Stimulated activated naive B cell treated with anti-CD40 and anti-IgM and Interleukin-4, amounts not matched to agents 10 μg/mL and 1 μg/mL and 100 μg/mL, for 72 hours (primary cell): ENCODE data around the gene GNA12.

Experiments
- ATAC-seq, 2 donors: fragments of 150-1000 bp; cut with Tn5 transposase; replicated peaks; 2 replicates each; pipeline ENCODE4 v1.10.0; 2021; ENCODE audit warnings: moderate library complexity in 1 of 2
- DNase-seq: peaks from one replicate; pipeline ENCODE4 v3.0.0; 2021
- H3K27ac Mint-ChIP-seq: one replicate; pipeline ENCODE4 v1.8.0; 2022; ENCODE audit warnings: mild to moderate bottlenecking, mixed read lengths
- H3K27me3 Mint-ChIP-seq, 2 donors: one replicate each; pipeline ENCODE4 v1.8.0; 2022; ENCODE audit warnings: mixed read lengths in 2 of 2
- H3K36me3 Mint-ChIP-seq, 2 donors: one replicate each; pipeline ENCODE4 v1.8.0; 2022; ENCODE audit warnings: mixed read lengths in 2 of 2, mild to moderate bottlenecking in 1 of 2
- H3K4me1 Mint-ChIP-seq, 2 donors: one replicate each; pipeline ENCODE4 v1.8.0; 2022; ENCODE audit warnings: mixed read lengths in 2 of 2, mild to moderate bottlenecking in 1 of 2
- H3K4me3 Mint-ChIP-seq, 2 donors: one replicate each; pipeline ENCODE4 v1.8.0; 2022; ENCODE audit warnings: mild to moderate bottlenecking in 2 of 2, mixed read lengths in 2 of 2, moderate library complexity in 1 of 2
- H3K9me3 Mint-ChIP-seq, 2 donors: one replicate each; pipeline ENCODE4 v1.8.0; 2022; ENCODE audit warnings: mixed read lengths in 2 of 2, mild to moderate bottlenecking in 1 of 2

The GNA12 gene

DNA sequence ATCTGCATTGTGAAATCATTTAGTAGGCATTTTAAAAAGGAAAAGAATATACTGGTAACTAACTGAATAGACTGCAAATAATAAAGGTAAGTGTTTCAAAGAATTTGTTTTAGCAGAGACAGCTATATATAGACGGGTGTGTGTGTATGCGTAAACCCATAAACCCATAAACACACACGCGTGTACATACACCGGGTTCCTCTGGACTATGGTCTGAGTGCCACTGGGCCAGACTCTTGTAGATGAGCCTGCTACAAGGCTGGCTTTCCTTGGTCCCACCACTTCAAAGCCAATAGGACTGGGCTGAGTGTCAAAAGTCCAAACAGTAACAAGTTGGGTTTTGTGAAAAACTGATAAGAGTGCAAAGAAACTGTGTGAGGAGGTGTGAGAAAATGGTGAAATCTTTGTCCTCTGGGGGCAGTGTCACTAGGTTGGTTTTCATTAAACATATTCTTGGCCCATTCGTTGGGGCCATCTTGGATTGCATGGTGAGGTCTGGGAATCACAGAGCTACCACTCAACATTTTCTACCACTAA is 39.8 kb downstream of the GNA12 start:
- Mint-ChIP-seq H3K4me1 (peaks cover 51 to 72% of the 10 kb centered on the region in 2 donors), H3K36me3 (peaks cover 21 to 30% of the 10 kb centered on the region in 2 donors), H3K4me3 (no peak overlapping the region), H3K27ac (no peak overlapping the region), H3K27me3 (no peaks in the 10 kb centered on the region), H3K9me3 (peaks cover 0 to 2% of the 10 kb centered on the region in 2 donors)
- DNase-seq (no peak), ATAC-seq (no peak)

- H3K4me3 Mint-ChIP-seq, result no peak overlapping the region
- H3K9me3 Mint-ChIP-seq, result peaks cover 0 to 2% of the 10 kb centered on the region in 2 donors
- H3K27me3 Mint-ChIP-seq, result no peaks in the 10 kb centered on the region
- peaks cover 50 to 72% of the 10 kb centered on the region in 2 donors for H3K4me1 Mint-ChIP-seq
- DNase-seq (no peak), ATAC-seq (no peak)
- H3K27ac Mint-ChIP-seq, result no peak overlapping the region
- H3K36me3 Mint-ChIP-seq, result peaks cover 21 to 25% of the 10 kb centered on the region in 2 donors
Measured at GRCh38 chr7:2803755-2804154, 40.4 kb downstream of the GNA12 start.

GRCh38 chr7:2803342-2803692 is 40.8 kb downstream of the GNA12 start:
- no peak for ATAC-seq
- DNase-seq, result no peak
- Mint-ChIP-seq H3K4me1 (peaks cover 47 to 72% of the 10 kb centered on the region in 2 donors), H3K27me3 (no peaks in the 10 kb centered on the region), H3K36me3 (peaks cover 18 to 22% of the 10 kb centered on the region in 2 donors), H3K9me3 (peaks cover 0 to 2% of the 10 kb centered on the region in 2 donors), H3K4me3 (no peak overlapping the region), H3K27ac (no peak overlapping the region)

- Mint-ChIP-seq H3K4me1 (peaks cover 47 to 72% of the 10 kb centered on the region in 2 donors), H3K4me3 (no peak overlapping the region), H3K36me3 (peaks cover 18 to 23% of the 10 kb centered on the region in 2 donors), H3K9me3 (peaks cover 0 to 2% of the 10 kb centered on the region in 2 donors), H3K27me3 (no peaks in the 10 kb centered on the region), H3K27ac (peak overlapping the region; percentile 31)
- ATAC-seq, result no peak
- DNase-seq, result no peak
Measured at GRCh38 chr7:2802504-2803341, 41.4 kb downstream of the GNA12 start.

- Mint-ChIP-seq H3K9me3 (peaks cover 0 to 2% of the 10 kb centered on the region in 2 donors), H3K4me1 (peaks cover 52 to 74% of the 10 kb centered on the region in 2 donors), H3K27ac (no peak overlapping the region), H3K27me3 (no peaks in the 10 kb centered on the region), H3K36me3 (peaks cover 18 to 28% of the 10 kb centered on the region in 2 donors), H3K4me3 (no peak overlapping the region)
- no peak for DNase-seq
- ATAC-seq, result no peak
Measured at GRCh38 chr7:2802101-2802500, 42.0 kb downstream of the GNA12 start.

GRCh38 chr7:2800931-2801688 is 43.0 kb downstream of the GNA12 start:
- peak overlapping the region; percentile 87 for H3K27ac Mint-ChIP-seq
- peak overlapping the region; percentile 63 to 65 for H3K4me3 Mint-ChIP-seq
- no peaks in the 10 kb centered on the region for H3K27me3 Mint-ChIP-seq
- peaks cover 54 to 78% of the 10 kb centered on the region in 2 donors for H3K4me1 Mint-ChIP-seq
- ATAC-seq (peak; percentile 59 to 69), DNase-seq (no peak)
- peaks cover 18 to 28% of the 10 kb centered on the region in 2 donors for H3K36me3 Mint-ChIP-seq
- H3K9me3 Mint-ChIP-seq, result peaks cover 0 to 2% of the 10 kb centered on the region in 2 donors

DNA sequence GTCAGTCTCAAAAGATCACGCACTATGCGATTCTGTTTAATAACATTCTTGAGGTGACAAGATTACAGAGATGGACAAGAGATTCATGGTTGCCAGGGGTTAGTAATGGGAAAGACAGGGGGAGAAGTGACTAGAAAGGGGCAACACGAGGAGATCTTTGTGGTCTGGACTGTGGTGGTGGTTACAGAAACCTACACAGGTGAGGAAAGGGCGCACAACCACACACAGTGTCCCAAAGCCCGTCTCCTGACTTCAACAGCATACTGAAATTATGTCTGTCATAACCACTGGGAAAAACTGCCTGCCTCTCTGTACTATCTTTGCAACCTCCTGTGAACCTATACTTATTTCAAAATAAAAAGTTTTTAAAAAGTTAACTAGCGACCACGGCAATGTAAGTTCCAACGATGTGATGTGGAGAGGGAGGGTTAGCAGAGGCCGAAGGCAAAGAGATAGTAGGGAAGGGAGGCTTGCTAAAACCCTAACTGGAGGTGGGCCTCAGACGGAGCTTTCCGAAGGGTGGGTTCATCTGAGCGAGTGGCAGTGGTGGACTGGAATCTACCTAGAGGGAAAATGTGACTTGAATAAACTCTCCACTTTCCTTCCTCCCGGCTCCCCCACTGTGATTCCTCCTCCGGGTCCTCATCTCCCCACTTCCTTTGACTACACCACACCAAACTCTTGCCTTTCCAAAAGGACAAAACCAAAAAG is 43.7 kb downstream of the GNA12 start:
- H3K4me1 Mint-ChIP-seq, result peaks cover 53 to 80% of the 10 kb centered on the region in 2 donors
- ATAC-seq, result peak; percentile 37 to 62

GRCh38 chr7:2799253-2799652 is 44.9 kb downstream of the GNA12 start:
- Mint-ChIP-seq H3K27me3 (no peaks in the 10 kb centered on the region), H3K36me3 (peaks cover 26 to 33% of the 10 kb centered on the region in 2 donors), H3K4me3 (peak overlapping the region; percentile 31 to 46), H3K4me1 (peaks cover 49 to 78% of the 10 kb centered on the region in 2 donors), H3K27ac (peak overlapping the region; percentile 79), H3K9me3 (peaks cover 0 to 2% of the 10 kb centered on the region in 2 donors)
- DNase-seq, result no peak
- ATAC-seq, result peak in 1 of 2 donors; percentile 32

More for the DNA sequence above, 43.7 kb downstream of the GNA12 start:
- H3K27me3 Mint-ChIP-seq, result no peaks in the 10 kb centered on the region
- H3K27ac Mint-ChIP-seq, result peak overlapping the region; percentile 87
- peak overlapping the region; percentile 63 to 65 for H3K4me3 Mint-ChIP-seq
- H3K9me3 Mint-ChIP-seq, result peaks cover 0 to 2% of the 10 kb centered on the region in 2 donors
- H3K36me3 Mint-ChIP-seq, result peaks cover 18 to 28% of the 10 kb centered on the region in 2 donors
- DNase-seq, result no peak

DNA sequence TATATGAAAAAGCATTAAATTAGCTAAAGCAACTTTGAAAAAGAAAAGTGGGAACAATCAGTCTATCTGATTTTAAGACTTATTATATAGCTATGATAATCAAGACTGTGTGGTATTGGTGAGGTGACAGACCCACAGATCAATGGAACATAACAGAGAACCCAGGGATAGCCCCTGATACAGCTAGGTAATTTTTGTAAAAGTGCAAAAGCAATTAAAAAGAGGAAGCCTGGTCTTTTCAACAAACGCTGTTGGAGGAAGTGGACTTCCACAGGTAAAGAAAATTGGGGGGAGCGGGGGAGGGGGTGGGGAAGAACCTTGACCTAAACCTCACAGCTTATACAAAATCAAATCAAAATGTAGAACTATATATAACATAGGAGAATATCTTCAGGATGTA is 45.4 kb downstream of the GNA12 start:
- Mint-ChIP-seq H3K4me1 (peaks cover 44 to 72% of the 10 kb centered on the region in 2 donors), H3K9me3 (peaks cover 0 to 2% of the 10 kb centered on the region in 2 donors), H3K4me3 (no peak overlapping the region), H3K27me3 (no peaks in the 10 kb centered on the region), H3K36me3 (peaks cover 29 to 34% of the 10 kb centered on the region in 2 donors), H3K27ac (no peak overlapping the region)
- DNase-seq (no peak), ATAC-seq (peak; percentile 82 to 83)

GRCh38 chr7:2796358-2797352 is 47.5 kb downstream of the GNA12 start:
- H3K27ac Mint-ChIP-seq, result peak overlapping the region; percentile 71
- peaks cover 37 to 46% of the 10 kb centered on the region in 2 donors for H3K36me3 Mint-ChIP-seq
- H3K27me3 Mint-ChIP-seq, result no peaks in the 10 kb centered on the region
- peaks cover 40 to 54% of the 10 kb centered on the region in 2 donors for H3K4me1 Mint-ChIP-seq
- no peak overlapping the region for H3K4me3 Mint-ChIP-seq
- no peak for DNase-seq
- H3K9me3 Mint-ChIP-seq, result no peaks in the 10 kb centered on the region
- no peak for ATAC-seq

- Mint-ChIP-seq H3K4me3 (no peak overlapping the region), H3K27me3 (no peaks in the 10 kb centered on the region), H3K4me1 (peaks cover 32 to 46% of the 10 kb centered on the region in 2 donors), H3K9me3 (no peaks in the 10 kb centered on the region), H3K27ac (no peak overlapping the region), H3K36me3 (peaks cover 38 to 48% of the 10 kb centered on the region in 2 donors)
- DNase-seq, result no peak
- no peak for ATAC-seq
Measured at GRCh38 chr7:2795906-2796305, 48.2 kb downstream of the GNA12 start.

DNA sequence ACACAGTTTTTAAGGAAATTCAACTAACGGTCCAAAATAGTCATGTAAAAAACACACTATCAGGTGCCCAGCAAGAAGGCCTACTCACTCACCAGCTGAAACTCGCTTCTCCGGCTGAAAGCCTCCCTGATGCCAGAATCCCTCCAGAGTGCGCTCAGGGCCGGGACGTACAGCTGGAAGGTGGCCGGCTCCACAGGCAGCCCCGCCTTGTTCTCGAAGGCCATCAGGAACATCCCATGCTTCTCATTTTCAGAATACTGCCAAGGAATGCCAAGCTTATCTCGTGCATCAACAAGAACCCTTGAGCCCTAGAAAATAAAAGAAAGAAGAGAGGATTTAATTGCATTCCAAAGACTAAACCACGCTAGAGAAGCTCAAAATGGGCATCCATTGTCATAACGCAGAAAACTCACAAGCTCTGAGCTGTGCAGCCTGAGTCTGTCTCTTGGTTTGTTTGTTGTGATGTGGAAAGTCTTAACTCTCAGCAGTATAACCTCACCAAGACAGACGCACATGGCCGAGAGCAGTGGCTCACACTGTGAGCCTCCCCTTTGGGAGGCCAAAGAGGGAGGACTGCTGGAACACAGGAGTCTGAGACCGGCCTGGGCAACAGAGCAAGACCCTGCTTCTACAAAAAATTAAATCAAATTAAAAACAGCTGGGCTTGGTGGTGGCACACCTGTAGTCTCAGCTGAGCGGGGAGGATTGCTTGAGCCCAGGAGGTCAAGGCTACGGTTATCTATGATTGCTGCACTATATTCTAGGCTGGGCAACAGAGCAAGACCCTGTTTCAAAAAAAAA is 49.1 kb downstream of the GNA12 start:
- no peaks in the 10 kb centered on the region for H3K9me3 Mint-ChIP-seq
- no peak overlapping the region for H3K4me3 Mint-ChIP-seq
- H3K4me1 Mint-ChIP-seq, result peaks cover 24 to 38% of the 10 kb centered on the region in 2 donors
- ATAC-seq (no peak), DNase-seq (no peak)
- H3K27ac Mint-ChIP-seq, result no peak overlapping the region
- H3K27me3 Mint-ChIP-seq, result no peaks in the 10 kb centered on the region
- H3K36me3 Mint-ChIP-seq, result peaks cover 42 to 52% of the 10 kb centered on the region in 2 donors
